Measurements from ENCODE around the gene PTPRC. TPM values are rescaled to one million over a fixed set of nuclear protein-coding genes. Genes with fewer than 3 reads are reported as not detected.

Gene PTPRC
- total RNA-seq, 1 experiment from 2014 or later: not detected

GRCh38 chr1:198700016-198700392 lies 61.2 kb downstream of the PTPRC start:
- intact Hi-C loops (cut with micrococcal nuclease; ENCODE audit: unreplicated experiment): no loop called here
- H3K36me3 ChIP-seq (ENCODE audit: insufficient read depth, low read length, poor library complexity, severe bottlenecking): no peaks in the 10 kb centered on the region
- no TSS peak for BruUV-seq (replicated peaks)
- no peak for DNase-seq (ENCODE audit: low spot score)
- H3K4me3 ChIP-seq (ENCODE audit: low read depth, low read length, poor library complexity, severe bottlenecking): no peak overlapping the region
- no peak overlapping the region for H3K27ac ChIP-seq (ENCODE audit: low read depth, low read length, poor library complexity, severe bottlenecking)
- ChIA-PET CTCF (no interaction called here), POLR2A (ENCODE audit: low non-redundant PET) (no interaction called here)
- no peak for TF ChIP-seq CTCF (conservative IDR thresholded peaks at IDR 0.05; ENCODE audit: low read depth, low read length)
- no peak for TF ChIP-seq EZH2 (IDR thresholded peaks at IDR 0.05; ENCODE audit: borderline replicate concordance, low read depth, low read length, poor library complexity, severe bottlenecking)
- no peaks in the 10 kb centered on the region for H3K27me3 ChIP-seq (replicated peaks; ENCODE audit: insufficient read depth, low read depth, low read length, poor library complexity)
- no peaks in the 10 kb centered on the region for H3K9me3 ChIP-seq (ENCODE audit: low read depth, low read length, poor library complexity, severe bottlenecking)
- H3K4me1 ChIP-seq (ENCODE audit: insufficient read depth, low read length, poor library complexity, severe bottlenecking): no peaks in the 10 kb centered on the region

GRCh38 chr1:198700396-198700795 lies 61.6 kb downstream of the PTPRC start:
- POLR2A ChIA-PET (ENCODE audit: low non-redundant PET): no interaction called here
- no peak overlapping the region for H3K4me3 ChIP-seq (ENCODE audit: low read depth, low read length, poor library complexity, severe bottlenecking)
- H3K27me3 ChIP-seq (replicated peaks; ENCODE audit: insufficient read depth, low read depth, low read length, poor library complexity): no peaks in the 10 kb centered on the region
- no TSS peak for BruUV-seq (replicated peaks)
- TF ChIP-seq CTCF (conservative IDR thresholded peaks at IDR 0.05; ENCODE audit: low read depth, low read length): no peak
- TF ChIP-seq EZH2 (IDR thresholded peaks at IDR 0.05; ENCODE audit: borderline replicate concordance, low read depth, low read length, poor library complexity, severe bottlenecking): no peak
- H3K36me3 ChIP-seq (ENCODE audit: insufficient read depth, low read length, poor library complexity, severe bottlenecking): no peaks in the 10 kb centered on the region
- CTCF ChIA-PET: no interaction called here
- no peak overlapping the region for H3K27ac ChIP-seq (ENCODE audit: low read depth, low read length, poor library complexity, severe bottlenecking)
- no peak for DNase-seq (ENCODE audit: low spot score)
- no peaks in the 10 kb centered on the region for H3K4me1 ChIP-seq (ENCODE audit: insufficient read depth, low read length, poor library complexity, severe bottlenecking)
- H3K9me3 ChIP-seq (ENCODE audit: low read depth, low read length, poor library complexity, severe bottlenecking): no peaks in the 10 kb centered on the region
- intact Hi-C loops (cut with micrococcal nuclease; ENCODE audit: unreplicated experiment): no loop called here

- Histone ChIP-seq H3K27ac (ENCODE audit: low read depth, low read length, poor library complexity, severe bottlenecking) (no peak overlapping the region), H3K27me3 (replicated peaks; ENCODE audit: insufficient read depth, low read depth, low read length, poor library complexity) (no peaks in the 10 kb centered on the region), H3K4me1 (ENCODE audit: insufficient read depth, low read length, poor library complexity, severe bottlenecking) (no peaks in the 10 kb centered on the region), H3K9me3 (ENCODE audit: low read depth, low read length, poor library complexity, severe bottlenecking) (no peaks in the 10 kb centered on the region), H3K36me3 (ENCODE audit: insufficient read depth, low read length, poor library complexity, severe bottlenecking) (no peaks in the 10 kb centered on the region), H3K4me3 (ENCODE audit: low read depth, low read length, poor library complexity, severe bottlenecking) (no peak overlapping the region)
- no peak for DNase-seq (ENCODE audit: low spot score)
- CTCF ChIA-PET: no interaction called here
- intact Hi-C loops (cut with micrococcal nuclease; ENCODE audit: unreplicated experiment): no loop called here
- TF ChIP-seq CTCF (conservative IDR thresholded peaks at IDR 0.05; ENCODE audit: low read depth, low read length) (no peak), EZH2 (IDR thresholded peaks at IDR 0.05; ENCODE audit: borderline replicate concordance, low read depth, low read length, poor library complexity, severe bottlenecking) (no peak)
- POLR2A ChIA-PET (ENCODE audit: low non-redundant PET): no interaction called here
- BruUV-seq (replicated peaks): no TSS peak
Measured at GRCh38 chr1:198701250-198701649, 62.4 kb downstream of the PTPRC start.

All from A673 (cell line).